K562 (cell line): ENCODE results near the gene NLRP6. TPM values are rescaled to one million over a fixed set of nuclear protein-coding genes. Genes with fewer than 3 reads are reported as not detected.

ENCODE experiments used
- ARHGAP35 ChIP-seq: fragments of 450-650 bp; IDR thresholded peaks from 2 replicates; pipeline ENCODE4 v1.6.1; 2018; ENCODE audit not compliant: partially characterized antibody
- COPS2 ChIP-seq: fragments of 450-650 bp; conservative IDR thresholded peaks from 2 replicates; pipeline ENCODE4 v1.6.1; 2016; ENCODE audit warnings: mild to moderate bottlenecking, moderate library complexity
- CTCF ChIP-seq, 3 experiments: IDR thresholded peaks in 2 of 3; conservative IDR thresholded peaks in 1 of 3; 2 replicates each; pipeline ENCODE4 v1.5.1; 2011 to 2012; ENCODE audit warnings: low read length in 3 of 3, mild to moderate bottlenecking in 3 of 3, control low read depth in 2 of 3, improper control_type of control experiment in 1 of 3, inconsistent platforms in 1 of 3, low read depth in 1 of 3, mixed read lengths in 1 of 3, moderate library complexity in 1 of 3; ENCODE audit not compliant: insufficient read depth in 2 of 3
- E2F6 ChIP-seq, 2 experiments: IDR thresholded peaks; 2 replicates each; pipeline ENCODE4 v1.6.1; 2011; ENCODE audit warnings: borderline replicate concordance in 1 of 2, control low read depth in 1 of 2, low read depth in 1 of 2, low read length in 1 of 2, mild to moderate bottlenecking in 1 of 2, mixed read lengths in 1 of 2, moderate library complexity in 1 of 2; ENCODE audit not compliant: insufficient read depth in 1 of 2, insufficient read length in 1 of 2, poor library complexity in 1 of 2, severe bottlenecking in 1 of 2; ENCODE audit errors: extremely low read depth in 1 of 2
- FOXK2 ChIP-seq, 2 experiments: fragments of 450-650 bp; IDR thresholded peaks in 1 of 2; conservative IDR thresholded peaks in 1 of 2; 2 replicates each; pipeline ENCODE4 v1.6.1; 2016; ENCODE audit warnings: low read depth in 2 of 2, mild to moderate bottlenecking in 1 of 2
- GMEB1 ChIP-seq: fragments of 250-450 bp; sonication (Bioruptor Pico); IDR thresholded peaks from 2 replicates; pipeline ENCODE4 v1.4.0; 2020; ENCODE audit warnings: mild to moderate bottlenecking
- MYNN ChIP-seq, 2 experiments: sonication (generic); formaldehyde crosslinking in 1 of 2; IDR thresholded peaks; 2 replicates each; pipeline versions ENCODE4 v1.5.0 to v1.6.1; 2016 to 2020; ENCODE audit warnings: antibody characterized with exemption in 1 of 2, missing genetic modification reagents in 1 of 2
- SRSF7 ChIP-seq: fragments of 200-400 bp; formaldehyde crosslinking; optimal IDR thresholded peaks from 2 replicates; pipeline ENCODE3; 2017; ENCODE audit warnings: mild to moderate bottlenecking, low read depth, low read length
- TEAD4 ChIP-seq, 2 experiments: sonication (generic) in 1 of 2; formaldehyde crosslinking in 1 of 2; IDR thresholded peaks; 2 replicates each; pipeline versions ENCODE4 v1.6.1 to v1.8.0; 2012 to 2022; ENCODE audit warnings: borderline replicate concordance in 1 of 2, inconsistent platforms in 1 of 2, low read length in 1 of 2, mild to moderate bottlenecking in 1 of 2, missing genetic modification reagents in 1 of 2
- ZNF277 ChIP-seq: fragments of 250-450 bp; sonication (Bioruptor Pico); IDR thresholded peaks from 2 replicates; pipeline ENCODE4 v1.8.0; 2022; ENCODE audit warnings: inconsistent platforms, mild to moderate bottlenecking, moderate library complexity, borderline replicate concordance
- polyA plus RNA-seq, 8 experiments: library from polyadenylated mRNA; depleted of rRNA in 4 of 8; stranded (reverse) in 5 of 8; unstranded in 3 of 8; fragments of >200 nt; fragmentation: Nextera tagmentation in 2 of 8; fragmentation: Illumina TruSeq in 1 of 8; extraction: Ambion mirVana in 2 of 8; extraction: Trizol in 1 of 8; gene quantifications; 2 replicates each; pipeline versions ENCODE4 v1.2.1 to v1.2.3, GENCODE V29; 2011 to 2014; ENCODE audit warnings: inconsistent platforms in 1 of 8, missing spikeins in 1 of 8
- total RNA-seq, 7 experiments: library from RNA; depleted of rRNA in 6 of 7; stranded (reverse); fragments of >200 nt in 6 of 7; fragmentation: Illumina TruSeq in 2 of 7; extraction: Trizol in 2 of 7; gene quantifications; 2 replicates each; pipeline versions ENCODE4 v1.2.1 to v1.2.3, GENCODE V29; 2011 to 2021; ENCODE audit warnings: low replicate concordance in 1 of 7

The NLRP6 gene
- total and polyA plus RNA-seq, 9 of the 15 experiments (the other 6 are each of a cell fraction or from before 2014, with no cell fraction given), result 0.03 to 0.18 (median 0.15) TPM; not detected in 5

- TF ChIP-seq CTCF (IDR thresholded peaks at IDR 0.05 in 2 of 3, conservative IDR thresholded peaks at IDR 0.05 in 1 of 3; ENCODE audit: insufficient read depth in 2 of 3, low read depth in 1 of 3, low read length in 3 of 3), result peak; percentile 66 to 78 (median 78)
- no peak for TF ChIP-seq FOXK2 (conservative IDR thresholded peaks at IDR 0.05 in 1 of 2, IDR thresholded peaks at IDR 0.05 in 1 of 2; ENCODE audit: low read depth in 2 of 2)
- peak; percentile 38; the same call in 1 of the 2 replicates for TF ChIP-seq TEAD4 (IDR thresholded peaks at IDR 0.05; ENCODE audit: low read length)
- no peak for TF ChIP-seq TEAD4 (CRISPR knock-in tag; IDR thresholded peaks at IDR 0.05; ENCODE audit: borderline replicate concordance)
- TF ChIP-seq ZNF277 (CRISPR knock-in tag), result no peak
- no peak for TF ChIP-seq ARHGAP35
- TF ChIP-seq E2F6 (IDR thresholded peaks at IDR 0.05; ENCODE audit: borderline replicate concordance in 1 of 2, extremely low read depth in 1 of 2, insufficient read depth in 1 of 2, insufficient read length in 1 of 2, low read depth in 1 of 2, low read length in 1 of 2, poor library complexity in 1 of 2, severe bottlenecking in 1 of 2), result no peak
- no peak for TF ChIP-seq MYNN (IDR thresholded peaks at IDR 0.05)
- TF ChIP-seq MYNN (CRISPR knock-in tag; IDR thresholded peaks at IDR 0.05), result no peak
- no peak for TF ChIP-seq SRSF7
- no peak for TF ChIP-seq GMEB1 (CRISPR knock-in tag)
- TF ChIP-seq COPS2, result no peak
Observed at GRCh38 chr11:304915-305843, 27.0 kb downstream of the NLRP6 start (continued).
